NCI-H2081 treated with DMSO at 0.1 percent for 48 hours (cell line): ENCODE measurements around the gene KCNK1.
"Not testable (repeated sequence)": the region's sequence is repeated elsewhere in the genome, so short reads cannot be mapped to it uniquely, and the experiment has no call there.

Experiments
- DNase-seq: peaks from one replicate; lab custom pipeline; 2025; lab: John Stamatoyannopoulos, UW

Gene KCNK1

GRCh38 chr1:233607252-233608119 lies 6.4 kb upstream of the KCNK1 start:
- no peak for DNase-seq

GRCh38 chr1:233608988-233609387 lies 4.9 kb upstream of the KCNK1 start:
- DNase-seq, result no peak

DNA sequence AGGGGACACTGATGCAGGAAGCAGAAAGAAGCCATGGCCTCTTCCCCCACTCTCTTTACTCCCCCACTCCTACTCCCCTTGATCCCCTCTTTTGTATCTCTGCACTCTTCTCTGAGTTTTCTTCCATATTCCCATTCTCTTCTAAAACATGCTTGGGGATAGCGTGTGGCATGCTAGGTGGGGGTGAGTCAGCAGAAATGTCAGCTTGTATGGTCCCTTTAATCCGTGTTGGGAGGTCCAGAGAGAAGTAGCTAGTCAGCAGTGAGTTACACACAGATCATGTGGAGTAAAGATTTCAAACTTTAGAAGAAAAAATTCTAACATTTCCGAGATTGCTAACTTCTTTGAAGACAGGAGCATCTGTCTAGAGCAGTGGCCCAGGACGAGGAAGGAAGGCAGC lies 4.0 kb upstream of the KCNK1 start:
- DNase-seq, result no peak

DNA sequence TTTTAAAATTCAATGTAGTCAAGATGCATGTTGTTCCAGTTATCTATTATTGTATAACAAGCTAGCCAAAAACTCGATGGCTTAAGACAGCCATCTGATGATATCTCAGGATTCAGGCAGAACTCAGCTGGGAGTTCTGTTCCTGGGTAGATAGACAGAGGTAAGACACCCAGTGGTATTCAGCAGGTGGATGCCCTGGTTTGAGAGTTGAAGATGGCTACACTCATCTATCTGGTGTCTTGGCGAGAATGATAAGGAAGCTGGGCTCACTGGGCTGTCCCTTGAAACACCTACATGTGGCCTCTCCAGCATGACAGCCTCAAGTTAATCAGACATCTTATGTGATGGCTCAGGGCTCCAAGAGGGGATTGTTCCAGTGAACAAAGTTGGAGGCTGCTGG lies 3.3 kb upstream of the KCNK1 start:
- no peak for DNase-seq

DNA sequence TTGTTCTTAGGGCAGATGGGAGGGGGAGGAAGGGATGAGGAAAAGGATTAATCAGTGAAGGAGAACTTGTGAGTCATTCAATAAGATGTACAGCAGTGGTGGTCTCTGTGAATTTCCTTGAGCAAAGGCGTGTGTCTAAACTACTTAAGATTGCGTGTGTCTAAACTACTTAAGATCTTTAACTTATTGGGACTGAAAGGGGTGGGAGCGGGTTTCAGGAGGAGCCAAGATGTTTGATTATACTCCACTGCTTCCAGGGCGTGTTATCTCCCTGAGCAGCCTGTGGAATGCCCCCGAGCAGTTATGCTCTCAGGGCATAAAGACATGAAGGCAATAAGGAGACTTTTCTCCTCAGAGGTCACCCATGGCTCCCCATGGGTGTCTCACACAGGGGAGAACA lies 2.5 kb upstream of the KCNK1 start:
- not testable (repeated sequence) for DNase-seq

GRCh38 chr1:233614173-233614742 lies 352 bp downstream of the KCNK1 start:
- no peak for DNase-seq

DNA sequence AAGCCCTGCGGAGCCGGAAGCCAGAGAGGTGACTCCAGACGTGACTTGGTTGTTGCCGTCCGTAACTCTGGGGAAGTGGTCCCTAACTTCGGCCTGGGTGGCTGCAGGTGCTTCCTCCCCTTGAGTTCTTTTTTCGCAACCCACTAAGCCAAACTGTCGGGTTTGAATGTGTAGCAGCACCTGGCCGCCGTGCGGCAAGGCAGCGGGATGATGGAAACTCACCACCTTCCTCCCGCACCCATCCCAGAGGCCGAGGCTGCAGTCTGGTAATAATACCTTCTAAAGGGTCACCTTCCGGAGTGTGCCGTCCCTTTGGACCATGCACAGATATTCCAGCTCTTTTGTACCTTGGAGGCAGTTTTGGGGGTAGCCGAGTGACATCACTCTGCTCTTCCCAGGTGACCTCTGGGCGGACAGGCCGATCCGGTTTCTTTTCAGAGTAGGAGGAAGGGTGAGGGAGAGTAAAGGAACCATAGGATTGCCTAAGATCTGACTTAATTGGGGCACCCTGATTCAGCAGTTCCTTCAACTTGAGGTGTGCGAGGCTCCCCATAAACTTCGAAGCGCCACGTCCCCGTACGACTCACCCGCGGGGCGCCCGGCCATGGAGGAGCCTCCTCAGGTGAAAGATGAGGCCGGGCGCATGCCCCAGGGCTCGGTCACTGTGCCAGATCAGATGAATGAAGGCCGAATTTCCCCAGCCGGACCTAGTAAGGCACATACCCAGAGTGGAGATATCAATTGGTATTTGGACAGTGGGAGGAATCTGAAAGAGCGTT lies 1.0 kb downstream of the KCNK1 start:
- DNase-seq, result no peak

- no peak for DNase-seq
These were observed 1.7 kb downstream of the KCNK1 start for GRCh38 chr1:233615571-233615970.

- no peak for DNase-seq
These were observed 3.1 kb downstream of the KCNK1 start for GRCh38 chr1:233617025-233617424.

DNA sequence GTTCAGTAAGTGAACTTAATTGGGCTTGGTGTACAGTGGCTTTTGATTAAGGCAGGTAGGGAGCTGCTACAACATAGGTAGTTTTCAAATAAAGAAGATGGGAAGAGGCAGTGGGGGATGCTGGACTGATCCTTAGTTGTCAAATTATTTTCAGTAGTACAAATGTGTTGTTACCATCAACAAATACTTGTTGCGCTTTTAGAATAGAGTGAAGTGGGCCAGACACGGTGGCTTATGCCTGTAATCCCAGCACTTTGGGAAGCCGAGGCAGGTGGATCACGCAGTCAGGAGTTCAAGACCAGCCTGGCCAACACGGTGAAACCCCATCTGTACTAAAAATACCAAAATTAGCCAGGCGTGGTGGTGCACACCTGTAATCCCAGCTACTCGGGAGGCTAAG lies 5.5 kb downstream of the KCNK1 start:
- DNase-seq, result not testable (repeated sequence)

DNA sequence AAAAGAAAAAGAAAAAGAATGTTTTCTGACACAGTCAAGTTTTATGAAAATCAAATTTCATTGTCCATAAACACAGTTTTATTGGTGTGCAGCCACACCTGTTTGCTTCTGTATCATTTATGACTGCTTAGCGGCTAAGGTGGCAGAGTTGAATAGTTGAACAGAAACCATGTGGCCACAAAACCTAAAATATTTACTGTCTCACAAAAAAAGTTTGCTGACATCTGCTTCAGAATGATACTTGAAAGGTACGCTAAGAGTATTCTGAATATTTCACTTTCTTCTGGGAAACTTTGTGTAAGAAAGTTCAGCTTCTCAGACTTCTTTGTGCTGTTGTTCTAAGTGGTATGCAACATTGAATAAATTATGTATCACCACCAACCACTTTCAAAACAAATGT lies 6.2 kb downstream of the KCNK1 start:
- no peak for DNase-seq

GRCh38 chr1:233621923-233622322 lies 8.0 kb downstream of the KCNK1 start:
- no peak for DNase-seq

GRCh38 chr1:233624289-233624688 lies 10.4 kb downstream of the KCNK1 start:
- DNase-seq, result no peak

DNA sequence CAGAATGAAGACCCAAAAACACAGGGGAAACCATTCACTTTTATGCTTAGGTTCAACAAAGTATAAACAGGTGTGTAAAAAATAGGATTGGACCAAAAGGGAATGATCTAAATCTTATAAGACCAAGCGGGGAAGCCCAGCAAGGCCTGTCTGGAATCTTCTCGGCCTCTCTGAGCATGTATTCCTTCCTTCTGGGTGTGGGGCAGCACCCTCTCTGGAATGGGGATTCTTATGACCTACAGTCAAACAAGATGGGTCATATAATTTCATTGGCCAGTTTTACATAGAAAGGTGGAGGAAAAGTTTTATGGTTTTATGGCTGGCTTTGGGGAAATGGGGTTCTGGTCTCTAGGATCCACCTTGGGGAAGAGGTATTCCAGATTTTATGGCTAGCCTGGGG lies 11.2 kb downstream of the KCNK1 start:
- no peak for DNase-seq

DNA sequence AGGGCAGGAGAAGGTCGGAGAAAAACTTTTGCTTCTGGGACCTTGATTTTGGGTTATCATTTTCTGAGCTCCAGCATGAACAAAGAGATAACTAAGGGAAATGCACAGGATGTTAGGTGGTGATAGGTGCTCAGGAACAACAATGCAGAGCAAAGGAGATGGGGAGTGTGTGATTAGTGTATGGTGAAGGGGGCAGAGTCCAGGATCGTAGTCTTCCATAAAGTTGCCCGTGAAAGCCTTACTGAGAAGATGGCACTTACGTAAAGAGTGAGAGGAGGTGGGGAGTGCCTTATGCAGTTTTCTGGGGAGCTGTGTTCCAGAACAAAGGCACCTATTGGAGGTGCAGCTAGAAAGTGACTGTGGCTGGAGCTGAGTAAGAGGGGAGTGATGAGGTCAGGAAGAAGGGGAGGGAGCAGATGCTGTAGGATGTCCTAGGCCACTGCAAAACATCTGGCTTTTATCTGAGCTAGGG lies 11.6 kb downstream of the KCNK1 start:
- no peak for DNase-seq

DNA sequence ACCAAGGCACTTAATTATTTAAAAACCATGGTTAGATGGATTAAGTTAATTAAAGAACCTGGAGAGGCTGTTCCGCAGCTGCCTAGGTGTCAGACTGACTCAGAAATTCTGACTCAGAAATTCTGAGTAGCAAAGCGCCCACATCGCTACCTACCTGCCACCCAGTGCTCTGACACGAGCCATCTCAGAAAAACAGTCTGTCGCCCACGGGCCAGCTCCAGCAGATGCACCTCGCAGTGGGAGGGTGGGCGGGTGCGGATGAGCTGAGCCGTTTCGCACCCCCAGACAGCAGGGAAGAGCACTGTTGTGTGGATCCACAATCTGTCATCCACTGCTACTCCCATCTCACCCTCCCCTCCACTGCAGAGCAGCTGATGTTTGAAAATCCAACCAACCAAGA lies 13.5 kb downstream of the KCNK1 start:
- DNase-seq, result no peak

GRCh38 chr1:233627823-233628222 lies 13.9 kb downstream of the KCNK1 start:
- no peak for DNase-seq

GRCh38 chr1:233629305-233629935 lies 15.5 kb downstream of the KCNK1 start:
- no peak for DNase-seq

- no peak for DNase-seq
These were observed 18.0 kb downstream of the KCNK1 start for GRCh38 chr1:233631810-233632405.

GRCh38 chr1:233632436-233632835 lies 18.5 kb downstream of the KCNK1 start:
- no peak for DNase-seq

- no peak for DNase-seq
These were observed 22.0 kb downstream of the KCNK1 start for GRCh38 chr1:233635765-233636502.
